HG03159 (cell line): ENCODE results near the gene APBA2.
"Not testable (repeated sequence)": the region's sequence is repeated elsewhere in the genome, so short reads cannot be mapped to it uniquely, and the experiment has no call there.

Source experiments
- ATAC-seq: cut with Tn5 transposase; IDR thresholded peaks from one replicate; pipeline ENCODE4 v1.9.1; 2021; ENCODE audit warnings: mild to moderate bottlenecking, moderate library complexity; ENCODE audit not compliant: unreplicated experiment

Gene APBA2

GRCh38 chr15:28885630-28886430, at the start of gene APBA2:
APBA2 (plus strand) TSS chr15:28885974; CDS start chr15:29053885, 167,911 bp downstream.
- no peak for ATAC-seq

GRCh38 chr15:28840285-28840684, 45.5 kb upstream of the APBA2 start:
- ATAC-seq: not testable (repeated sequence)

GRCh38 chr15:28842210-28842609, 43.6 kb upstream of the APBA2 start:
- not testable (repeated sequence) for ATAC-seq

GRCh38 chr15:28843520-28843919, 42.3 kb upstream of the APBA2 start:
- ATAC-seq: not testable (repeated sequence)

- ATAC-seq: not testable (repeated sequence)
Observed at GRCh38 chr15:28844147-28844546, 41.6 kb upstream of the APBA2 start.

- ATAC-seq: peak; percentile 98
Observed at GRCh38 chr15:28847247-28847646, 38.5 kb upstream of the APBA2 start.

- ATAC-seq: not testable (repeated sequence)
Observed at GRCh38 chr15:28847959-28848358, 37.8 kb upstream of the APBA2 start.

- not testable (repeated sequence) for ATAC-seq
Observed at GRCh38 chr15:28848521-28848920, 37.3 kb upstream of the APBA2 start, which contains the start of gene GOLGA6L7. GOLGA6L7 (minus strand) TSS chr15:28848644; CDS start chr15:28848549, 95 bp downstream.

GRCh38 chr15:28849271-28849670, 36.5 kb upstream of the APBA2 start:
- not testable (repeated sequence) for ATAC-seq

GRCh38 chr15:28849766-28850165, 36.0 kb upstream of the APBA2 start:
- ATAC-seq: not testable (repeated sequence)

GRCh38 chr15:28853654-28854053, 32.1 kb upstream of the APBA2 start:
- not testable (repeated sequence) for ATAC-seq

- ATAC-seq: not testable (repeated sequence)
Observed at GRCh38 chr15:28854578-28854977, 31.2 kb upstream of the APBA2 start.

GRCh38 chr15:28861031-28861534, 24.7 kb upstream of the APBA2 start:
- no peak for ATAC-seq

- not testable (repeated sequence) for ATAC-seq
Observed at GRCh38 chr15:28861589-28862293, 24.0 kb upstream of the APBA2 start.

- no peak for ATAC-seq
Observed at GRCh38 chr15:28868744-28869345, 16.9 kb upstream of the APBA2 start.

GRCh38 chr15:28871168-28871567, 14.6 kb upstream of the APBA2 start:
- ATAC-seq: no peak

- ATAC-seq: no peak
Observed at GRCh38 chr15:28873006-28873405, 12.8 kb upstream of the APBA2 start.

- no peak for ATAC-seq
Observed at GRCh38 chr15:28873585-28874190, 12.1 kb upstream of the APBA2 start.

GRCh38 chr15:28875461-28876000, 10.2 kb upstream of the APBA2 start:
- ATAC-seq: no peak

GRCh38 chr15:28876131-28876844, 9.5 kb upstream of the APBA2 start:
- no peak for ATAC-seq
